MG63 (cell line): ENCODE data around the gene CCDC110. TPM values are rescaled to one million over a fixed set of nuclear protein-coding genes. Genes with fewer than 3 reads are reported as not detected.
"Not testable (repeated sequence)": the region's sequence is repeated elsewhere in the genome, so short reads cannot be mapped to it uniquely, and the experiment has no call there.

Source experiments
- DNase-seq: peaks from one replicate; pipeline ENCODE4 v3.0.0-alpha.2; 2020
- H3K27me3 ChIP-seq: fragments of 250-450 bp; sonication (Bioruptor Pico); 2 replicates; pipeline ENCODE4 v1.5.1; 2020; ENCODE audit warnings: mild to moderate bottlenecking, moderate library complexity
- H3K36me3 ChIP-seq: fragments of 250-450 bp; sonication (Bioruptor Pico); 2 replicates; pipeline ENCODE4 v1.5.1; 2020; ENCODE audit warnings: mild to moderate bottlenecking, moderate library complexity
- H3K4me3 ChIP-seq: fragments of 250-450 bp; sonication (Bioruptor Pico); 2 replicates; pipeline ENCODE4 v1.5.1; 2020; ENCODE audit warnings: mild to moderate bottlenecking, moderate library complexity
- H3K9me3 ChIP-seq: fragments of 250-450 bp; sonication (Bioruptor Pico); 2 replicates; pipeline ENCODE4 v1.5.1; 2020; ENCODE audit warnings: mild to moderate bottlenecking, moderate library complexity
- total RNA-seq: library from RNA; depleted of rRNA; stranded (reverse); fragments of >200 nt; shearing (Covaris generic); gene quantifications from 2 replicates; pipeline ENCODE4 v1.2.3, GENCODE V29; 2014; ENCODE audit warnings: low replicate concordance; rRNA removed

Gene CCDC110
- not detected in 2 replicates for total RNA-seq

GRCh38 chr4:185471235-185472102, at the start of gene CCDC110:
Gene CCDC110 (minus strand): TSS chr4:185471733. CDS start chr4:185471683, 50 bp downstream.
- Histone ChIP-seq H3K27me3 (0 out of 2 replicates have a peak, but pooled peaks cover 2% of the 10 kb centered on the region), H3K36me3 (no peaks in the 10 kb centered on the region), H3K4me3 (peak within 1 kb of the TSS; percentile 53), H3K9me3 (no peaks in the 10 kb centered on the region)
- peak; percentile 75 for DNase-seq

DNA sequence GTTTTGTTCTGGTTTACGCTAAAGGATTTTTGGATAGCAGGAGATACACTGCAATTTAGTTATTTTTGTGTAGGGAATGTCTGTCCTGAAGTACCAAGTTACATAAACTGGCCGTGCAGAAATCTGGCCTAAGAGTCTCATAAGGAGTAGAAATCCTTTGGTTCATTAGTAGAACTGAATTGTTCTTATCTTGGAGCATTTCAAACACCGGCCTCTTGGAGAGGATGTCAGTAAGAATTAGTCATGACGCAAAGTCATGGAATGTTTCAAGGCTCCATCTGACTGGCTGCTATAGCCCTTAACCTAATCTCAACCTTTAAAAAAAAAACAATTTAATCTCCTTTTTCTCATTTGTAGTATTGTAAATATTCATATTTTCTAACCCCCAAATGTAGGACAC, 48.6 kb upstream of the CCDC110 start:
- no peak for DNase-seq
- Histone ChIP-seq H3K4me3 (no peak overlapping the region), H3K9me3 (no peaks in the 10 kb centered on the region), H3K36me3 (no peaks in the 10 kb centered on the region), H3K27me3 (no peaks in the 10 kb centered on the region)

GRCh38 chr4:185518494-185518893, 47.0 kb upstream of the CCDC110 start:
- H3K4me3 ChIP-seq: no peak overlapping the region
- no peaks in the 10 kb centered on the region for H3K27me3 ChIP-seq
- H3K9me3 ChIP-seq: no peaks in the 10 kb centered on the region
- no peak for DNase-seq
- H3K36me3 ChIP-seq: no peaks in the 10 kb centered on the region

DNA sequence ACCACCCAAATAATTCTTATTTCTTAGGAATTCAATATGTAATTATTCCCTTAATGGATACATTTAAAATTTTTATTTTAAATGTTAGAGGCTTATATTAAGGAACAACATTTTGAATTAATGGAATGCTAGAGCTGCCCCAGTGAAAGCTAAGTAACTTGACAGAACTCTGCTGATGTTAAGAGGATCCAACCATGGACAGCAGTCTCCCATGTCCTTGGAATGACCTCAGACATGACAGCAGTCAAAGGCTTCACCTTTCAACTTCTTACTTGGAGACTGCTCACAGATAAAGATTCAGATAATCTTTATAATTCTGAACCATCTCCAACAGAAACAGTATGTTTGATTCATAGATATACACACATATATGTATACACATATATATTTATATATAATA, 46.5 kb upstream of the CCDC110 start:
- Histone ChIP-seq H3K4me3 (no peak overlapping the region), H3K9me3 (no peaks in the 10 kb centered on the region), H3K36me3 (no peaks in the 10 kb centered on the region), H3K27me3 (no peaks in the 10 kb centered on the region)
- no peak for DNase-seq

DNA sequence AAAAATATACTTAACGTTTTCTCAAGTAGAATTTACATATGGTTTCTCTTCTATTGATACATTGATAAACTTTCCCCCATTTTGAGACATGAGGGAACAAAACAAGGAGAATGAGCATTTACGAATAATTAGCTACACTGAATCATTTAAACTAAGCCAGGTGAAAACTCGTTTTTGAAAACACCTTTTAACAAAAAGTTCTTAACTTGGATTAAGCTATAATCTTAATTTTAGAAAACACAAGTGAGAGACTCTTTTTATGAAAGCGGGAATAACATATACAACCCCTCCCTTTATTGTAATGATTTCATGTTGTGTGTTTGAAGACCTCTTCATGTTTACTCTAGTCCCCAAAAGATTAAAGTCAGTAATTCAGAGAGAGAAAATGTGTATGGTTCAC, 43.7 kb upstream of the CCDC110 start:
- Histone ChIP-seq H3K9me3 (no peaks in the 10 kb centered on the region), H3K4me3 (no peak overlapping the region), H3K27me3 (no peaks in the 10 kb centered on the region), H3K36me3 (no peaks in the 10 kb centered on the region)
- no peak for DNase-seq

DNA sequence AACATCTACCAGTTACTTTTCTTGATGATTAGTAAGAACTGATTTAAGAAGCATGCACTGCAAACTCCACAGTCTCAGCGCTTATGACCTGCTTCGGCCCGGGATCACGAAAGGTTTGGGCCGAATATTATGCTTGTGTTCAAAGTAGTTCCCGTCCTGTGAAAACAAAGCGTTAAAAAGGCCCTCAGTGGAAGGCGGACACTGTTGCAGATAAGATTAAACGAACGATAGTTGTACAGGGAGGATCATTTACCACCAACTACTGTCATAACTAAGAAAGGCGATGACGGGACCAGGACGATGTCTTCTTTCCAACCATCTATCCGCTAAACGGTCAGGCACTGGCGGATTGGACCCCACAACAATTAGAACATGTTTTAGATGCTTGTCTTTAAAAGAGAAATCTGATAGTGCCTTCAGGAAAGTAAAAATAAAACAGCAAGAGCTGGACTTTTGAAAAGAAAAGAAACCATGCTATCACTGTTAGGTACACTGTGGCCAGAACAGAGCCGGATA, 42.7 kb upstream of the CCDC110 start:
- Histone ChIP-seq H3K9me3 (no peaks in the 10 kb centered on the region), H3K36me3 (no peaks in the 10 kb centered on the region), H3K4me3 (no peak overlapping the region), H3K27me3 (no peaks in the 10 kb centered on the region)
- no peak for DNase-seq

DNA sequence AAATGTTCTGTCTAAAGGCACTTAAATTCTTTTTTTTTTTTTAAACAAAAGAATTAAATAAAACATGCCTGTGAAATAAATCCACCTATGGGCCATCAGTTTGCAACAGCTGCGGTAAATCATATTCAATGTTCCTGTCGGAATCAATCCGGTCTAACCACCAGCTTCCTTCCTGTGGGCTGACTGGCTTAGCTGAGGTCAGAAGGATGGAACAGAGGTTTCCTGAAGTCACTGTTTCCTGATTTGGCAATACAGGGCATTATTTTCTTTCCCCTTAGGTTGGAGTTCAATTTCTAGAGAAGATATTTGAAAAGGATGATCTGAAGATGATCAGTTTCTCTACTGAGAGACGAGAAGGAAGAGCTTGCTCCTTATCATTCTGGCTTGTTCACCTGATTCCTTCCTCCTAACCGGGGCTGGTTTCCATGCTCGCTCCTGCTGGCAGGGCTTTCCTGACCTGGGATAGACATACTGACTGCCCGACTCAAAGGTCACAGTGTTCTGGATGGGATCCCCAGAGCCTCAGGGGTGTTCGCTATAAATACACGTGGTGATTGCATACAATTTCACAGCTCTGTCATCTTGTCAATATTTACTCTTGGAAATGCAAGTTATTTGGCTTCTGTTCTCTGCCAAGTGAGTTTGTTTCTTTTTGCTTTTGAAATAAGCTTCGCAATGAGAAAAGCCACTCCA, 42.1 kb upstream of the CCDC110 start:
- H3K27me3 ChIP-seq: no peaks in the 10 kb centered on the region
- peak; percentile 11 for DNase-seq
- no peaks in the 10 kb centered on the region for H3K36me3 ChIP-seq
- no peak overlapping the region for H3K4me3 ChIP-seq
- no peaks in the 10 kb centered on the region for H3K9me3 ChIP-seq

DNA sequence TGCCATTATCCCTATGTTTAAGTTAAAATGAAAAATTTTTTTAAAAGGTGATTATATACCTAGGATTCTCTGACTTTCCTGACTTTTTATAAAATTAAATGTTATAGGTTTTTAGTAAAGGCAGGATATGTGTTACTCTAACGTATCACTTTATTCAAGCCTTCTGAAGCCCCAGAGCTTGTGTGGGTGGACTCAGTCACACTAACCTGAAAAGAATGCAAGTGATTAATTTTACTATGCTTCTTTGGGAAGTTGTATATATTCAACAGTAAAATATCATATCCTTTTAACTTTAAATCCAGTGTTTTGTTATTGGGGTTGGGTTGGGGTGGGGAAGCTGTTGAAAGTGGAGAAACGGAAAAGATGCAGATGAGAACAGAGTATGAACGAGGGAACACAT, 41.0 kb upstream of the CCDC110 start:
- Histone ChIP-seq H3K27me3 (no peaks in the 10 kb centered on the region), H3K36me3 (no peaks in the 10 kb centered on the region), H3K9me3 (no peaks in the 10 kb centered on the region), H3K4me3 (no peak overlapping the region)
- DNase-seq: peak; percentile 25

DNA sequence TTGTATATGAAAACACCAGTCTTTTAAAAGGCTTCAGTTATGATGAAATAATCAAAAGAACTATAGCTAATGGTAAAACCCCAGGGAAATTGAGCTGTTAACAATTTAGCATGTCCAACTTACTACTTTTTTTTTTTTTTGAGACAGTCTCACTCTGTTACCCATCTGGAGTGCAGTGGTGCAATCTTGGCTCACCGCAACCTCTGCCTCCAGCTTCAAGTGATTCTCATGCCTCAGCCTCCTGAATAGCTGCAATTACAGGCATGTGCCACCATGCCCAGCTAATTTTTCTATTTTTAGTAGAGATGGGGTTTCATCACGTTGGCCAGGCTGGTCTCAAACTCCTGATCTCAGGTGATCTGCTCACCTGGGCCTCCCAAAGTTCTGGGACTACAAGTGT, 39.7 kb upstream of the CCDC110 start:
- H3K27me3 ChIP-seq, H3K36me3 ChIP-seq, H3K9me3 ChIP-seq, DNase-seq, H3K4me3 ChIP-seq: not testable (repeated sequence)

DNA sequence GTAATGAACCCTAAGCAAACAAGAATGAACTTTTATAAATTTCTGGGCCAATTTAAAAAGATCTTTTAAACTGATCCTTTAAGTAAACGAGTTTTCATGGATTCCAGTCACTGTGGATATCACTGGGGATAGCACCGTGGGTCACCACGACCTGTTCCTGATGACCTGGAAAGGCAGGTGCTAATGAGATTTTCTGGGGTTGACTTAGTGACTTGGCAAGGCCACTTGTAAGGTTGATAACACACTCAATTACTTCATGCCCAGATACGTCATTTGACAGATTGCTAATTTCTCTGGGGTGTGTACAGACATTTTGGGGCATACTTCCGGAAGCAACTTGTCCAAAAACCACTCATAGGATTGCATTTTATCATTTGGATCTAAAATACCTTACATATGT, 39.3 kb upstream of the CCDC110 start:
- no peaks in the 10 kb centered on the region for H3K27me3 ChIP-seq
- H3K4me3 ChIP-seq: no peak overlapping the region
- no peak for DNase-seq
- H3K9me3 ChIP-seq: no peaks in the 10 kb centered on the region
- H3K36me3 ChIP-seq: no peaks in the 10 kb centered on the region

DNA sequence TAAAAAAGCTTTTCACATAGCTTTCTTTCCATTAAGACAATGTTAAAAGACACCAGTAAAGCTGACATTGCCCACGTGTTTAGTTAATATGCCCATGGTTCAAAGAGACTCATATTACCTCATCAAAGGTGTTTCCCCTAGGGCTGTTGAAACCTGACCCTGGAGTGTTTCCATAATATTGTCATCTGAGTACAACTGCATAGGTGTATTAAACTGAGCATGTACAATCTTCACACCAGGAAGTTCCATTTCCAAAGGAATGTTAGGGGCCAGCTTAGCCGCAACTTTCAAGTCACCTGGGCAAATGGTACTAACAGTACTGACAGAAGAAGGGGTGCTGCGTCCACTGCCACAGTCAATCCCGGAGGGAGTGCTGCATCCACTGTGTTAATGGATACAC, 36.6 kb upstream of the CCDC110 start:
- Histone ChIP-seq H3K36me3 (no peaks in the 10 kb centered on the region), H3K9me3 (no peaks in the 10 kb centered on the region), H3K27me3 (no peaks in the 10 kb centered on the region), H3K4me3 (no peak overlapping the region)
- no peak for DNase-seq

DNA sequence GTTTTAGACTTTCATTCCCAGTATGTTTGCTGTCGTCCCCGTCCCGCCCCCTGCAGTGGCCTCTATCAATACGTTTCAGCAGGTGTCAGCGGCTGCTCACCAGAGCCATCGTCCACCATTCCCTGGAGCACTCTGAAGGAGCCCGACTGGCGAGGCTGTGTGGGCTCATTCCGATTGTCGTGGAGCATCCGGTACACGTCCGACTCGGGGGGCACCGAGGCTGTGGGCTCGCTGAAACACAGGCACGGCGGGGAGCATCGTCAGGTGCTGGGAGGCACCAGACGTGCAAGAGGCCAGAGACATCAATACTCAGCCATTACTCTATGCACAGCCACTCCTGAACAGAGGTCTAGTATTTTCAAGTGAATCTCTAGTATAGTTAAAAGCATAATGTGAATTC, 34.9 kb upstream of the CCDC110 start:
- H3K36me3 ChIP-seq: no peaks in the 10 kb centered on the region
- no peaks in the 10 kb centered on the region for H3K9me3 ChIP-seq
- no peak overlapping the region for H3K4me3 ChIP-seq
- no peaks in the 10 kb centered on the region for H3K27me3 ChIP-seq
- DNase-seq: no peak

DNA sequence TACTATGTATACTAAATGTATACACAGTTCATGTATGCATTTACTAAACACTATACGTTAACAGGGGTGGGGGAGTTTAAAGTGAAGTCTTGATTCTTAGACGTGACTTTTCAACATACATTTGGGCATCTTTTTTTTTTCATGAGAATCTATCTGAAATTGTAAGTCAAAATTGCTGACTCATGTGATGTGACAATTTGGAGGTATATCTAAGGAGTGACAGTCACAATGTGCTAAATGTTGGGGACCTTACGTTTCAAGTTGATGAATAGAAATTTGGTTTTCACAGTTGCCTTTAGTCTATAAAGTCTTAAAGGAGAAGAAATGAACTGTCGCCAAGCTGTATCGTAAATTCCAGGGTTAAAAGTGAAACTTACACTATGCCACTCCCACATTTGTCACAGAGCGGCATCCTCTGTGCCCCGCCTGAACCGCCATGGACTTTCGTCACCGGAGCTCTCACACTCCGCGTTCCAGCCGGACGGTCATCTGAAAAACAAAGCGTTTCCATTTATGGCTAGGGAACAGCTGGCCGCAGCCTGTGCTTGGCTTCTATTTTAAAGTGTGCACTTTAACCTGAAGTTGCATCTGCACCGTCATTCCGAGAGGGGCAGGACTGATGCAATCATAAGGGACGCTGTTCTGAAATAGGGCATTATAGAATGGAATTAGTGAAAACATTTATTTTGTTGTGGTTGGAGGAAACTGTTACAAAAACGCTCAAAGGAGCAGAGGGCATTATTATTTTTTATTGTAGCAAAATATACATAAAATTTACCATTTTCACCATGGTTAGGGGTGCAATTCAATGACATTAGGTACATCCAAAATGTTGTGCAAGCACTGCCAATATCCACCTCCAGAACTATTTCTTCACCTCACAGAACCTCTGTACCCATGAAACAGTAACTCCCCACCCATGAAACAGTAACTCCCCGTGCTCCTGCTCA, 32.8 kb upstream of the CCDC110 start:
- Histone ChIP-seq H3K27me3 (no peaks in the 10 kb centered on the region), H3K4me3 (peak overlapping the region; percentile 45), H3K9me3 (no peaks in the 10 kb centered on the region), H3K36me3 (no peaks in the 10 kb centered on the region)
- peak; percentile 50 for DNase-seq

DNA sequence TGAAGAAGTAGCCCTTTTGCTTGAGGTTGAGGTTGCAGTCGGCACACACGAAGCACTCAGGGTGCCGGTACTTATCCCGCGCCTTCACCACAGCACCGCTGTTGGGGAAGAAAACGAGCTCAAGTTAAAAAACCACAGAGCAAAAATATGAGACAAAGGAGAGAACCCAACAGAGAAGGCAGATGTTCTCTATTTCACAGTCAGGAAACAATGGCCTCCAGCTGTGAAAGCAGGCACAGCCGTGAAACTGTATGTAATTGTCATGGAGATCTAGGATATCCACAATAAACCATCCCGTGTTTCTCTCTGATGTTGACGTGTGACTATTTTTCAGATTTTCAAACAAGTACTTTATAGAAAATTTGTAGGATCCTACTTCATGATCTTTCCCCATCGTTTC, 30.9 kb upstream of the CCDC110 start:
- no peak overlapping the region for H3K4me3 ChIP-seq
- H3K36me3 ChIP-seq: no peaks in the 10 kb centered on the region
- no peaks in the 10 kb centered on the region for H3K27me3 ChIP-seq
- DNase-seq: no peak
- no peaks in the 10 kb centered on the region for H3K9me3 ChIP-seq

- H3K4me3 ChIP-seq: no peak overlapping the region
- H3K9me3 ChIP-seq: no peaks in the 10 kb centered on the region
- H3K27me3 ChIP-seq: no peaks in the 10 kb centered on the region
- DNase-seq: no peak
- no peaks in the 10 kb centered on the region for H3K36me3 ChIP-seq
Measured at GRCh38 chr4:185500576-185500975, 29.0 kb upstream of the CCDC110 start.

DNA sequence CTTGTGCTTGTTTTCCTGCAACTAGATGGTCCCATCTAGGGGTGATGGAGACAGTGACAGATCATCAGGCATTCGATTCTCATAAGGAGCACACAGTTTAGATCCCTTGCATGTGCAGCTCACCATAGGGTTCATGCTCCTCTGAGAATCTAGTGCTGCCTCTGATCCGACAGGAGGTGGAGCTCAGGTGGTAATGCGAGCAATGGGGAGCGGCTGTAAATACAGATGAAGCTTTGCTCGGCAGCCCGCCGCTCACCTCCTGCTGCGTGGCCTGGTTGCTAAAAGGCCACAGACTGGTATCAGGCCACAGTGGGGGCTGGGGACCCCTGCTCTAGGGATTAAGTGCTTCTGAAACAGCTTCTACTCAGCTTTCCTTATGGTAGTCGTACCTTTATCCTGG, 28.5 kb upstream of the CCDC110 start:
- Histone ChIP-seq H3K4me3 (no peak overlapping the region), H3K9me3 (no peaks in the 10 kb centered on the region), H3K36me3 (no peaks in the 10 kb centered on the region), H3K27me3 (no peaks in the 10 kb centered on the region)
- no peak for DNase-seq

DNA sequence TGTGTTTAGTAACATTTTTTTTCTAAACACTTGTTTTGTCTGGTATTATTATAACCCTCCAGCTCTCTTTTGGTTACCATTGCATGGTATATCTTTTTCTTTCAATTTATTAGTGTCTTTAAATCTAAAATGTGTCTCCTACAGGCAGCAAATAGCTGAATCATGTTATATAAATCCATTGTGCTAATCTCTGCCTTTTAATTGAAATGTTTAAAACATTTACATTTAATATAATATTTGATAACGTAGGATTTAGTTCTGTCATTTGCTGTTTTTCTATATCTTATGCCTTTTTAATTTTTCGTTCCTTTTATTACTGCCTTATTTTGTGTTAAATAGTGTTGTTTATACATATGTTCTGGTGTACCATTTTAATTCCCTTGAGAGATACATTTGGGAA, 17.1 kb upstream of the CCDC110 start:
- Histone ChIP-seq H3K27me3 (no peaks in the 10 kb centered on the region), H3K9me3 (no peaks in the 10 kb centered on the region), H3K4me3 (no peak overlapping the region), H3K36me3 (no peaks in the 10 kb centered on the region)
- DNase-seq: no peak
